ENCODE measurements around the gene TP73.
A peak's percentile ranks its signal among the peaks of the same experiment; 100 is the strongest.
"Not testable (repeated sequence)": the region's sequence is repeated elsewhere in the genome, so short reads cannot be mapped to it uniquely, and the experiment has no call there.

The TP73 gene

DNA sequence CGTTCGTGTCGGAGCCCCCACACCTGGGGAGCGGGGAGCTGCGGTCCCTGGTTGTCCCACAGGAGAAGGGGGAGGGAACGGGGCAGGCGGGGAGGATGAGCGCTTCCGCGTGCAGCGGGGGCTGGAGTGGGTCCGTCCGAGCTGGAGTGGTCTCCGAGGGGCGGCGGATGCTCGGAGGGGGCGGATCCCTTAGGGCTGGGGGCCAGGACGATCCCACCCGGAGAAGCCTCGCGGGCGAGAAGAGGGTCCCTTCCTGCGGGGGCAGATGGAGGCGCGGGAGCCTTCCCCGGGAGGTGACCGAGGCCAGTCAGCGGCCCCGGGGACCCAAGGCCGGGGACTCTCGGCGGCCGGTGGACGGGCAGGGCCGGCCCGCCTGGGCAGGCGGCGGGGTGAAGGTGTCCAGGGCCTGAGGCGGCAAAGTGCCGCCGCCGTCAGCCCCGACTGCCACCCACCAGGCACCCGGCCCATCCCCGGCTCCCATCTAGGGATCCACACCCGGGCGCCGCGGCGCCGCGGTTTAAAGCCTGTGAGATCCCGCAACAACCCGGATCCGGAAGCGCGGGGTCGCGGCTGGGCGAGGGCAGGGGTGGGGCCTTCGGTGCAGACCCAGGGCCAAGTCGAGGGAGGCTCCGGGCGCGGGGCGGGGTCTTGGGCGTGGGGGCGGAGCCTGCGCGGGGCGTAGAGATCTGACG is 94.7 kb downstream of the TP73 start:
- DNase-seq = peak; percentile 62

DNA sequence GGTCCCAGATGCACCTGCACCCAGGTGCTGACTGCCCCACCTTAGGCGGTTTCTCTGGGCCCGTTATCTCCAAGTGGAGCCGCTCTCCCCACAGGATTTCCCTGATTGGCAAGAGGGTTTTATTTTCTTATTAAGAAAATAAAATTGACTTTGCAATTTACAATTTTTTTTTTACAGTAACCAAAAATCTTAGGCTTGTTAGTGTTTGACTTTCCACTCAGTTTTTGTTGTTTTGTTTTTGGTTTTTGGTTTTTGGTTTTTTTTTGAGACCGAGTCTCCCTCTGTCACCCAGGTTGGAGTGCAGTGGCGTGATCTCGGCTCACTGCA is 95.2 kb downstream of the TP73 start:
- DNase-seq = no peak

DNA sequence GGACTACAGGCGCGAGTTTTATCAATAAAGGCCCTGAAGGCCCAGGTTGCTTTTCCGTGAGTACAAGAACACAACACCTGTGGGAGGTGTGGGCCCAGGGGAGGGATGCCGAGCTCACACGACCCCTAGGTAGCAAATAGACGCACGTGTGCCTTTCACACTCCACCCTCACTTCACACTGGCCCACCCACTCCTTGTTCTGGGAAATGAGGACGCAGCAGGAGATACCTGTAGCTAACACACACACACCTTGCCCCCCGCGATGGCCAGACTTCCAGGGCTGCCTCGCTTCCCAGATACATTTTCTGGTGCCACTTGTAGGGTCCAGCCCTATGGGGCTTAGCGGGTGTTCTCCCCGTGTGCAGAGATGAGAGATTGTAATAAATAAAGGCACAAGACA is 95.6 kb downstream of the TP73 start:
- DNase-seq = no peak

DNA sequence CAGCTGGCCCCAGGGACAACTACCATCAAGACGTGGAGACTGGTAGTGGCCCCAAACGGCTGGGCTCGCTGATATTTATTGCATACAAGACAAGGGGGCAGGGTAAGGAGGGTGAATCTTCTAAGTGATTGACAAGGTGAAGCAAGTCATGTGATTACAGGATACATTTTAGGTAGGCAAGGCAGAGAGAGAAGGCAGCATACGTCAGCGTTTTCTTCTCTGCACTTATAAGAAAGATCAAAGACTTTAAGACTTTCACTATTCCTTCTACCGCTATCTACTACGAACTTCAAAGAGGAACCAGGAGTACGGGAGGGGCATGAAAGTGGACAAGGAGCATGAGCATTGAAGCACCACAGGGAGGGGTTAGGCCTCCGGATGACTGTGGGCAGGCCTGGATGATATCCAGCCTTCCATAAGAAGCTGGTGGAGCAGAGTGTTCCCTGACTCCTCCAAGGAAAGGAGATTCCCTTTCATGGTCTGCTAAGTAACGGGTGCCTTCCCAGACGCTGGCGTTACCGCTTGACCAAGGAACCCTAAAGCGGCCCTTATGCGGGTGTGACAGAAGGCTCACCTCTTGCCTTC is 96.1 kb downstream of the TP73 start:
- not testable (repeated sequence) for DNase-seq

DNA sequence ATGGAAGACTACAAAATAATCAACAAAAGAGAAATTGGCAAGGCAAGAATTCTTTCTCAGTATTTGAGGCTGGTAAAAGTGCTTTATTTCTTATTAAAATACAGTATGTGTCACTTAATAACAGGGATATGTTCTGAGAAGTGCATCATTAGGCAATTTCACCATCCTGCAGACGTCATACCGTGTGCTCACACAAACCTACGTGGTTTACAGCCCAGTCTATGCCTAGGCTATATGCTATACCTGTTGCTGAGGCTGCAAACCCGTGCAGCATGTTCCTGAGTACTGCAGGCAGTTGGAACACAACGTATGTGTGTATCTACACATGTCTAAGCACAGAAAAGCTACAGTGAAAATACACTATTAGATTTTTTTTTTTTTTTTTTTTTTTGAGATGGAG is 97.2 kb downstream of the TP73 start:
- no peak for DNase-seq

DNA sequence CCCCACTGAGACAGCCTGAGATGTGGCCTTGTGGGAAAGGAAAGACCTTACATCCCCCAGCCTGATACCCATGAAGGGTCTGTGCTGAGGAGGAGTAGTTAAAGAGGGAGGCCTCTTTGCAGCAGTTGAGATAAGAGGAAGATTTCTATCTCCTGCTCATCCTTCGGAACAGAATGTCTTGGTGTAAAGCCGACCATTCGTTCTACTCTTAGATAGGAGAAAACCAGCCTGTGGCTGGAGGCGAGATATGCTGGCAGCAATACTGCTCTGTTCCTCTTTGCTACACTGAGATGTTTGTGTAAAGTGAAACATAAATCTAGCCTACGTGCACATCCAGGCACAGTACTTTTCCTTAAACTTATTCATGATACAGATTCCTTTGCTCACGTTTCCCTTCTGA is 98.4 kb downstream of the TP73 start:
- no peak for DNase-seq

DNA sequence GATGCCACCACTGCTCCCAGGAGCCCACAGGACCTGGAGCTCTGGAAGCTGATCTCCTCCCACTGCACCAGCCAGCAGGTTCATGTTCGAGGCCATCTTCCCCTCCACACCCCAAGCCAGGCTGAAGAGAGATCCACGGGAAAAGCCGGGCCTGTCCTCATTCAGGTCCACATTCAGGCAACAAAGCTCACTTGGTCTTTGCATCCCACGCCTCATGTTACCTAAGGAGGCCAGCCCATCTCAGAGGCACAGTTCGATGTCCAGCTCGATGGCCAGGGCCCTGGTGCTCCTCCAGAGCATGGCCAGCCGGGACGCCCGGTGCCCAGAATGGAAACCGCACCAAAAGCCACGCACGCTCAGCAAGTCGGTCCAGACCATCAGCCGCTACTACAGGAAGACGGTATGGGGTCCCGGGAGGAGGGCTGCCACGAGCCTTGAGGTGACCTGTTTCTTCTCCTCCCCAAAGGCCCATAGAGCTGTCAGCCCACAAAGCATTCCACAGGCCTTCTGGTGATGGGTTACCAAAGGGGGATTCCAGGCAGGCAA is 100.2 kb downstream of the TP73 start, which contains the start of gene CCDC27:
Gene CCDC27 (plus strand): TSS at position 51 of the 546 bp plus-strand sequence. CDS start 32 bp downstream, at position 83.
- no peak for DNase-seq

DNA sequence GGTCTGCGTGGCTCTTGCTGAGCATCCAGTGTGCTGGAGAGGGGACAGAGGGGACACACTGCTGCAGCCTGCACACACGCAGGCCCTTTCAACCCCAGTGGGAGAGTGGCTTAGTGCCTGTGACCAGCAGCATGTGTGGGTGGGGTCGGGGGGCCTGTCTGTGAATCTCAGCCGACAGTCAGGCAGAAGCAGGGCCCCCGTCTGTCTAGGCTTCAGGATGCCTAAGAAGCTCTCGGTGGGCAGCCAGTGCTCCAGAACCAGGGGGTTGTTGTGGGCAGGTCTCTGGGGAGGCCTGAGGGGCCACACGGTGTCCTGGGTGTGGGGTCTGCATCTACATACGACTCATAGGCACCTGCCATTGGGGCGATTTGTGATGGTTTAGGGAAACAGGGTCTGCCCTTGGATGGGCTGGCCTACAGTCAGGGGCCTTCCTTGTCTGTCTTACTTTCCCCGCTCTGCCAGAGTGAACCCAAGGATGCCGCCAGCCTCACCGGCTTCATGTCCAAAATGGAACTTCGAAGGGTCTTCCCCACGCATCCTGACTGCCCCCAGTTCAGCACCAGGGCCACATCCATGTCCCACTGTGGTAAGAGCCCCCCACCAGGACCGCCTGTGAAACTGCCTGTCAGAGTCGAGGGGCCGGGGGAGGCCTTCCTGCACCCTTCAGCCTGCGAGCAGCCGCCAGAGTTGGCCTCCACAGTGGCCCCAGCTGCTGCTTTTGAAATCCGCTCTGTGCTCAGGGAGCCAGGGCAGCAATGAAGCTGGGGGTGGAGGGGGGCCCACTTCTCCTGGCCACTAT is 101.5 kb downstream of the TP73 start:
- DNase-seq = no peak

DNA sequence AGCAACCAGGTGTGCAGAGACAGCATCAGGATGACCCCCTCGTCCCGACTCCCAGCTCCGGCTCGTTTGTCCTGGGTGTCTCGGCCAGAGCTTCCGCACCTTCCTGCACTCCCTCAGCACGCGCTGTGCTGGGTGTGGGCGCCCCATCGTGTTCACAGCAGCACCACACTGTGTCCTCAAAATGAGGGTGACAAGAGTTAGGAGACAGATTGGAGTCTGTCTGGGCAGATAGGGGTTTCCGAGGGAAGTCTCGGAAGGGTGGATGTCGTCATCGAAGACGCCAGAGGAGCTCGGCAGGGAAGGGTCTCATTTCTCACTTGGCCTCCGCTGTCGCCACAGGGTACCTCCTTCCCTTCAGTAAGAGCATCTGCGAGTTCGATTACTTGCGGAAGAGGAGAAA is 104.1 kb downstream of the TP73 start:
- DNase-seq = no peak

DNA sequence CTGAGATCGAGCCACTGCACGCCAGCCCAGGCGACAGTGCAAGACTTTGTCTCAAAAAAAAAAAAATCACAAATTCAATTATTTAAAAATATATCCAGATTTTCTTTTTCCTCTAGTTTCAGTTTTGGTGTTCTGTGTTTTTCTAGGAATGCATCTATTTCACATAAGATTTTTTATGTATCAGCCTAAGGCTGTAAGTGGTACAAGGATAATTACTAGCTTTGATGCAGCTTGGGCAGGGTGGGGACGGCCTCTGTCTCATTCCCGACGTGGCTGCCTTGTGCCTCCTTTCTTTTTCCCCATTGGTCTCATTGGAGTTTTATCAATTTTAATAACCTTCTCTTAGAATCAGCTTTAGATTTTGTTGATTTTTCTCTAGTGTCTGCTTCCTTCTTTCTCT is 106.8 kb downstream of the TP73 start:
- DNase-seq = no peak

DNA sequence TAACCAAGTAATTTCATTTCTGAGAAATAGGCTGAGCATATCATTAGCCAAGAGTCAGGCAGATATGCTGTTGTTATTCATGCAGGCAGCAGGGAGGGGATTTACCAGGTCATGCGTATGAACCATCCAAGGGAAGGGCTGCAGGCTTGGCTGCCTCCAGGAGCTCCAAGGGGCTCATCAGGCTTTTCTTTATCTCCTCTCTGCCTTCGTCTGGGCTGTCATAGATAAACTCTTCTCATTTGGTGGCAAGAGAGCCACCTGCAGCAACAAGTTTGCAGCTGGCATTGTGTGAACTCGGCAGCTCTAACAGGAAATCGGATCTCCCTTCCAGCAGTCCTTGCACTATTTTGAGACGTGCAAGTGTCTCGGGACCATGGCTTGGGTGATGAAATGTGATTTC is 107.5 kb downstream of the TP73 start:
- no peak for DNase-seq

DNA sequence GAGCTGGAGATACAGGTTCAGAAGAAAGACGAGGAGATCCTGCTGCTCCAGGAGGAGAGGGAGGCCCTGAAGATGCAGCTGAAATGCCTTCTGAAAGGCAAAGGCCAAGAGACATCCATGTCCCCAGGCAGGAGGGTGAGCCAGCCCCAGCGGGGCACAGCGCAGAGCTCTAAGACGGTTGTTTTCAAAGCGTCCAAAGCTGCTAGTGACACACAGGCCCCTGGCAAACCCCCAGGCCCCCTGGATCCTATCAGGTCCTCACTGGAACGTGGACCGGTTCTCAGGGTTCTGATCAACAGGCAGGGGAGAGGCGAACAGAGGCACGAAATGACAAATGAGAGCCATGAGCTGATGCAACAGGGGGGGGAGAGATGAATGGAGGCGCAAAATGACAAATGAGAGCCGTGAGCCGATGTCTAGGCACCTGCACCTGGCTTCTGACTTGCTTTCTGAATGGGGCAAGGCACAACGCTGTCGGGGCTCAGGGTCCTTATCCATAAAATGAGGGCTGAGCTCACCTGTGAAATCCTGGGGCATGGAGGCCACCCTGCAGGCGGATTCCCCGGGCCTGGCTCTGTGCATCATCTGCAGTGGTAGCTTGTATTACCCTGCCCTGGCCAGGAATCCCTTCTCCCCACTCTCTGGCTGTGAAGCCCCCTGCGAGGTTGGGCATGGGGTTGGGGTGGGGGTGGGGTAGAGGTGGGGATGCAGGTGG is 109.1 kb downstream of the TP73 start:
- DNase-seq = no peak

DNA sequence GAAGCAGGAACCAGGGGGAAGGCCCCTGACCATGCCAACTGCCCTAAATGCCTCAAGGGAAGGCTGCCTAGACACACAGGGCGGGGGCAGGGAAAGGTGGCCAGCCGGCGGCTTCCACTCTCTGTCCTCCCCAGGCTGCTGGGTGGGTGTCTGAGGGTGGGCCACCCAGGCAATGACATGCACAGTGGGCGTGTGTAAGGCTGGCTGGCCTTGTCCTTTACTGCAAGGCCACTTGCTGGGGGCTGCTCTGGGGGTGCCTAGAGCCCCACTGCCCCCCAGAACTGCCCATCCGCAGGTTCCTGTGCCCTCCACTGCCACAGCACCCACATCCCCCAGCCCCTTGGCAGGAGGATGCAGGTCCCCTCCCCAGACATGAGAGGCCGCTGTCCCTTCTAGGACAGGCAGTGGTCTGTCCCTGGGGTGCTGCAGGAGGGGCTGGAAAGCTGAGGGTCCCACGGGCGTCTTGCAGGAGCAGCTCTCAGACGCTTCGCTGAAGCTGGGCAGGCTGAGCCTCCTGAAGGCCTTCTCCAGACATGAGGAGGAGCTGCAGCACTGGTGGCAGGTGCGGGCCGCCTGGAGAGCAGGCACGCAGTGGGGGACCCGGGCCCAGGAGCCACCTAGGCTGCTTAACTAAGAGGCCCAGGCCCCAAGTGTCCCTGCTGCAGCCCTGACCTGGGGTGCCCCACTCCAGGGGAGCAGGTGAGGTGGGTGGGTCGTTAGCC is 110.0 kb downstream of the TP73 start:
- DNase-seq = no peak

DNA sequence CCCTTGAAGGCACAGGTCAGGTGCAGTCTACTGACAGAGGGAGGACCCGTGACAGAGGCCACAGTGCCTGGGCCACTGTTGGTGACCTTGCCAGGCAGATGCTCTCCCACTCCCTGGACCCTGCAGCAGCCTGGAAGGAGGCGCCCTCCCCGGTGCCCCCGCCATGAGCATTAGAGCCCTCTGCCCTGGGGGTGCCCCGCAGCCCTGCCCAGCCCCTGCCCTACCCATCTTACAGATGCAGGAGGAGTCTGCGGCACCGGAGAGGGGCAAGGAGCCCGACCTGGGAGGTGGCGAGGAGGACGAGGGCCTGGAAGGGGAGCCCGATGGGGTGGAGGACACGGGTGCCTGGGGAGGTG is 110.5 kb downstream of the TP73 start:
- no peak for DNase-seq

DNA sequence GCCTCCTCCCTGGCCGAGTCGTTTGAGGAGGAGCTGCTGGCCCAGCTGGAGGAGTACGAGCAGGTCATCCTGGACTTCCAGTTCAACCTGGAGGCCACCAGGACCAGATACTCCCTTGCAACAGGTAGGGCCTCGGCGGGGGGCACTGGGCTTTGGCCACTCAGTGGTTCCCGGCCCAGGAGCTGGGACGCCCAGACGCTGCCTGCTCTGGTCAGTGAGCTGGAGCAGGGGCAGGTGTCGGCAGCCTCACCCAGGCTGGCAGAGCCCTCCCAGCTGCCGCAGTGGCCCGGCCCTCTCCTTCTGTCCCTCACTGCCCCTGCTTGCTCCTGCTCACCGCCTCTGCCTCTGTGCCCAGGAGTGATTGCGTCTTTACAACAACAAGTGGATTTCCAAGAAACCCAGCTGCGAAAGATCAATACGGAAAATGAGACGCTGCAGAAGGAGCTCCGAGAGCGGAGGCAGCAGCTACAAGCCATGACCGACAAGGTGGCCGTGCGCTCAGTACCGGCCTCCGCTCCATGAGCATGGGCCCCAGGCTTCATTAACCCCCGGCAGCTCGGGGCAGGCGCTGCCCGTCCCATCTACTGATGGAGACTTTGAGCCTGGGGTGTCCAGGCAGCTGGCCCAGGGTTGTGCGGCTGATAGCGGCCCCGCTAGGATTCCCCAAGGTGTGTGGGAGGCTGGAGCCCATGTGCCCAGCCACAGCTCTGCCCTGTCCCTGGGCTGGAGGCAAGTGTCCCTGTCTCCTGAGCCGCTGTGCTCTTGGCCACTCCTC is 111.2 kb downstream of the TP73 start:
- DNase-seq = no peak

DNA sequence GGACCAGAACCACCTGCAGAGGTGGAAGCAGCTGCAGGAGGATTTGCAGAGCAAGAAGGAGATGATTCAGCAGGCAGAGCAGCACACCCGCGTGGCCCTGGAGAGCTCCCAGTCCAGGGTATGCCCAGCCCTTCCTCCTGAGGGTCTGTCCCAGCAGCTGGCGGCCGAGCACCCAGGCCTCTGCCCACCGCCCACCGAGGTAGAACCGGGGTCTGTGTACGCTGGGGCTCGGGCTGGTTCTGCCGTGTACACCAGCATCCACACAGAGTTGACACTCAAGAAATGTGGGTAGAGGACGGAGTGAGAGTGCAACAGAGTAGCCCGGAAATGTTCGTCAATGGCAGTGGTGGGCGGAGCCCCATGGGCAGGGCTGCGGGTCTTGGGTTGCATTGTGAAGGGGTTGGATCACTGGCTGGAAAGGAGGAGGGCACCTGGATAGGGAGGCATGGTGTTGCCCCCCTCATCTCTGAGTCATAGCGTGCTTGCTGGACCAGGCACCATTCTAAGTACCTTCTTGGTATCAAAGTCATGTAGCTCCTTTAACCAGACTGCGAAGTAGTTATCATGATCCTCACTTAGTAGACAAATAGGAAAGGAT is 115.1 kb downstream of the TP73 start:
- no peak for DNase-seq

DNA sequence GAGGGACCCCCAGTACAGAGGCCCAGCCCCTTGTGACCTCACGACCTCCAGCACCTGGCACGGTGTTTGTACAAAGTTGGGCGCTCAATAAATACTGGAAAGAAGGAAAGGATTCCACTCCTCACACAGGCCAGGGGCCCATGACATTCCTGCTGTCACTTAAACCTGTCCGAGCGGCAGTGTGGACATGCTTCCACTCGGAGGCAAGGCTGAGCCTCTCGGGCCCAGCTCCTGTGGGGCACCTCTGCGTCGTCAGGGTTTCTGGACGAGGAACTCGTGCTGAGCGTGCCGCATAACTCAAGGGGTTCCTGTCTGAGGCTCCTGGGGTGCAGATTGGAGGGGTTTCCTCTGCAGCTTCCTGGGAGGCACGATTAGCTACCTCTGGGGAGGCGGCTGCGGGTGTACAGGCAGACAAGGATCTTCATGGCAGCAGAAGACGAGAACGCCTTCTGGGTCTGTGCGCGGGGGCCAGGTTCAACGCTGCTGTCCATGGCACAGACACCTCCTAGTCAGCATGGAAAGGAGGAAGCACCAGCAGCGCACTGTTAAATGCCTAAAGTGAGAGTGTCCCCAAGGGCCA is 116.6 kb downstream of the TP73 start:
- no peak for DNase-seq

DNA sequence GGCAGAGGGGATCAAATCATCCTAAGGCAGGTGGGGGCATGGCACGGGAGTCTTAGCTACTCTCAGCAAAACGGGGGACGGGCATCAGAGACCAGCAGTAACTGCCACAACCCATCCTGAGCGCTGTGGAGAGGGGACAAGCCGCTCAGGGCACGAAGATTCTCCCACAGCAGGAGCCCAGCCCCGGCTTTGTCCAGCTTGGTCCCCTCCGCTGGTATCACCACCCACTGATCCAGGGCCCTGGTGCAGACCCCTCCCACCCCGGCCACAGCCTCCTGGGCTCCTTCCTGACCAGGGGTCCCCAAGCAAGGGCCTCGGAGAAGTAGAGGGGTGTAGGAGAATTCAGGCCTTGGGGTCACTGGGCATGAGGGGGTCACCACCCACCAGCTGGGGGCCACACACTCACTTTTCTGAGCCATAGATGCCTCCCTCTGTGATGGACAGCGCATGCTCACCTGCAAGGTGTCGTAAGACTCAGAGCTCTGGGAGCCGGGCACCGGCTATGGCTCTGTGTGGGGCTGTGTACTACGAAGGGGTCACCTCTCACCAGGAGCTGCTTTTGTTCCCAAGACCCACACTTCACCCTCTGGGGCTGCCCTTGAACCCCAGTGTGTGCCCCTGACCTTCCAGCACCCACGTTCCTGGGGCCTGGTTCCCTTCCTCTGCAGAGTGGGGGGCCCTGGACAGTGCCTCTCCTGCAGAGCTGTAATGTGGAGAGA is 117.9 kb downstream of the TP73 start:
- DNase-seq = no peak

DNA sequence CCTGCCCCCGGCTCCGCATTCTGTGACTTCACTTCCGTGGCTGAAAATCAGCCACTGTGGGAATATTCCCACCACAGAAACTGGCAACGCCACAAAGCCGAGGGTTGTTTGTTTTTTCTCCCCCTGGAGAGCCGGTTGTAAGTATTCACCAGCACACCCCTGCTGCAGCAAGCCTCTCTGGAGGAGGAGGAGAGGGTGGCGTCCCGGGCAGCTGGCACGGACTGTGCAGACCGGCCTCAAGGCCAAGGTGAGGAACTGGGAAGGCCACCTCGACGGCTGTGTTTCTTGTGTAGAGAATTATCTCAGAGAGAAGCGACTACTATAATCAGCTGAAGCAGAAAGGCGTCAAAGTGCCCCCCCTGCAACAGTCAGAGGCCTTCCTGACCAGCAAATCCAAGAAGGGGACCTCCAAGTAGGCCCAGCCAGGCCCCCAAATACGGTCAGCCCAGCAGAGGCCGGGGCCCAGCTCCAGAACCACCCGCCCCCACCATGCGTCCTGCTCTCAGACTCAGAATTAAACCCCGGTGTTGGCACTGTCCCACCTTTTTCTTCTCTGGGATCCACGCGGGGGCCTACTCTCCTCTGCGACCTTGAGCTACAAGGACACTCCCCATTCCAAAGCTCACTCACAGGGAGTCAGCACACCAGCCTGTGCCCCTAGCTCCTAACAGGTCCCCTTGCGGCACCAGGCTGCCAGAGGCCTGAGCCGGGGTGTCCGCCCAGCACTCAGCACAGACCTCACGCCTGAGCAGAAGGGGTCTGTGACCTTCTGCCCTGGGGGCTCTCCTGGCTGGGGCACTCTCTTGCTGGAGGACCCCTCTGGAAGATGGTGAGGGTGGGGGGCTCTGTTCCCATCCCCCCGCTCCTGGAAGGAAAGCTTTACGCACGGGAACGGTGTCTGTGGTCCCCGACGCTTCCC is 119.1 kb downstream of the TP73 start:
- no peak for DNase-seq

Measured in HCEC 1CT (cell line).